ENCODE measurements around the gene SHROOM2.
A peak's percentile ranks its signal among the peaks of the same experiment; 100 is the strongest.

The SHROOM2 gene

DNA sequence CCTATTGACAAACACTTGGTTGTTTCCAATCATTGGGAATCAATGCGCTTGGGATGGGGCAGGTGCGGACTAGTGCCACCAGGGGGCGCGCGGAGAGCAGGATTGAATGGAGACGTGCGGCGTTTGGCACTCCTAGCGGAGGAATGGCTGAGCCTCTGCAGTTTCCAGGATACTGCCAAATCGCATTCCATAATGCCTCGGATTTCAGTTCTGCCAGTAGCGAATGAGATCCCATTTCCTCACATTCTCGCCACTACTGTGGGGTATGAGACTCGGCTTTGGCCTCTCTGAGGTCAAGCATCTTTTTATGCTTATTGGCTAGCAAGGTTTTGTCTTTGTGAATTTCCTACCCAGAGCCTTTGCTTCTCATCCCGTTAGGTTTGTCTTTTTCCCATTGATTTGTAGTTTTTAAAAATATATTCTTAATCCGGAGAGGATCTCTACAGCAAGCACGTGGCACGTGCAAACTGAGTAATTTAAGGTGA lies 209.7 kb downstream of the SHROOM2 start:
- Histone ChIP-seq H3K4me2 (ENCODE audit: low read depth, low read length) (peak overlapping the region; percentile 59; the same call in 1 of the 2 replicates), H3K9ac (ENCODE audit: low read length) (peak overlapping the region; percentile 45; the same call in 1 of the 2 replicates), H4K20me1 (ENCODE audit: insufficient read depth, low read length) (no peaks in the 10 kb centered on the region), H3K27me3 (replicated peaks; ENCODE audit: insufficient read depth, low read length) (no peaks in the 10 kb centered on the region), H3K9me2 (replicated peaks; ENCODE audit: insufficient read depth, low read length) (no peaks in the 10 kb centered on the region), H2AFZ (ENCODE audit: low read length) (peak overlapping the region; percentile 48; the same call in 1 of the 2 replicates), H3K9me3 (replicated peaks; ENCODE audit: insufficient read depth, low read length) (no peaks in the 10 kb centered on the region), H3F3A (ENCODE audit: insufficient read depth, low read length) (no peaks in the 10 kb centered on the region; the same call in 1 of the 2 replicates), H3K4me3 (ENCODE audit: low read length) (no peak overlapping the region), H3K36me3 (replicated peaks; ENCODE audit: insufficient read depth, low read length) (no peaks in the 10 kb centered on the region), H3K27ac (ENCODE audit: low read length) (0 out of 2 replicates have a peak overlapping the region, but pooled peaks have one; percentile 91), H3K4me1 (ENCODE audit: low read length) (peaks cover 22% of the 10 kb centered on the region), H3K79me2 (ENCODE audit: low read length) (no peaks in the 10 kb centered on the region)
- peak; percentile 43 for DNase-seq
- no peak for TF ChIP-seq EZH2phosphoT487 (IDR thresholded peaks at IDR 0.05; ENCODE audit: low read length)
- TF ChIP-seq, protein P1, sequence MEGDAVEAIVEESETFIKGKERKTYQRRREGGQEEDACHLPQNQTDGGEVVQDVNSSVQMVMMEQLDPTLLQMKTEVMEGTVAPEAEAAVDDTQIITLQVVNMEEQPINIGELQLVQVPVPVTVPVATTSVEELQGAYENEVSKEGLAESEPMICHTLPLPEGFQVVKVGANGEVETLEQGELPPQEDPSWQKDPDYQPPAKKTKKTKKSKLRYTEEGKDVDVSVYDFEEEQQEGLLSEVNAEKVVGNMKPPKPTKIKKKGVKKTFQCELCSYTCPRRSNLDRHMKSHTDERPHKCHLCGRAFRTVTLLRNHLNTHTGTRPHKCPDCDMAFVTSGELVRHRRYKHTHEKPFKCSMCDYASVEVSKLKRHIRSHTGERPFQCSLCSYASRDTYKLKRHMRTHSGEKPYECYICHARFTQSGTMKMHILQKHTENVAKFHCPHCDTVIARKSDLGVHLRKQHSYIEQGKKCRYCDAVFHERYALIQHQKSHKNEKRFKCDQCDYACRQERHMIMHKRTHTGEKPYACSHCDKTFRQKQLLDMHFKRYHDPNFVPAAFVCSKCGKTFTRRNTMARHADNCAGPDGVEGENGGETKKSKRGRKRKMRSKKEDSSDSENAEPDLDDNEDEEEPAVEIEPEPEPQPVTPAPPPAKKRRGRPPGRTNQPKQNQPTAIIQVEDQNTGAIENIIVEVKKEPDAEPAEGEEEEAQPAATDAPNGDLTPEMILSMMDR (IDR thresholded peaks at IDR 0.05; ENCODE audit: low read length) = peak; percentile 81
- TF ChIP-seq EZH2 (optimal IDR thresholded peaks at IDR 0.05; ENCODE audit: low read depth, low read length) = no peak

DNA sequence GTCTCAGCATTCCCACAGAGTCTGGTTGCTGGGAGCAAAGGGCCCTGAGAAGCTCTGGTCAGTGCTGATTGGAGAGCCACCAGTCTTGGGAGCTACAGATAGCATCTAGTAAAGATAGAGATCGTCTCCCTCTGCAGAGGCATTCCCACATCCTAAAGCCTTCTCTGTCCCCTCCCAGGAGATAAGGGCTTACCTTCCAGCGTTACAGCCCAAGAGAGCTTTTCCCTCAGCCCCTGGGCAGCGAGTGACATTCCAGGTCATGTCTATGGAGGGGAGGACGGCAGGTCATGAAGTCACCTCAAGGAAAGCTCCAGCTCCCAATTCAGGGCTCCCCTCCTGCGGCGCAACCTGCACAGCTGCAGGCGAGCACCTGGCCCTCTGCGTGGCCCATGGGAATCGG lies 210.8 kb downstream of the SHROOM2 start:
- Histone ChIP-seq H3K27ac (ENCODE audit: low read length) (peak overlapping the region; percentile 91), H3K79me2 (ENCODE audit: low read length) (no peaks in the 10 kb centered on the region), H3K27me3 (replicated peaks; ENCODE audit: insufficient read depth, low read length) (no peaks in the 10 kb centered on the region), H2AFZ (ENCODE audit: low read length) (peak overlapping the region; percentile 43; the same call in 1 of the 2 replicates), H3K4me1 (ENCODE audit: low read length) (peaks cover 22% of the 10 kb centered on the region), H3K9me3 (replicated peaks; ENCODE audit: insufficient read depth, low read length) (no peaks in the 10 kb centered on the region), H3F3A (ENCODE audit: insufficient read depth, low read length) (no peaks in the 10 kb centered on the region; the same call in 1 of the 2 replicates), H3K9me2 (replicated peaks; ENCODE audit: insufficient read depth, low read length) (no peaks in the 10 kb centered on the region), H3K9ac (ENCODE audit: low read length) (peak overlapping the region; percentile 84), H4K20me1 (ENCODE audit: insufficient read depth, low read length) (no peaks in the 10 kb centered on the region), H3K36me3 (replicated peaks; ENCODE audit: insufficient read depth, low read length) (no peaks in the 10 kb centered on the region), H3K4me3 (ENCODE audit: low read length) (peak overlapping the region; percentile 51), H3K4me2 (ENCODE audit: low read depth, low read length) (peak overlapping the region; percentile 70)
- DNase-seq = no peak
- TF ChIP-seq EZH2phosphoT487 (IDR thresholded peaks at IDR 0.05; ENCODE audit: low read length) = no peak
- no peak for TF ChIP-seq EZH2 (optimal IDR thresholded peaks at IDR 0.05; ENCODE audit: low read depth, low read length)
- TF ChIP-seq, protein P1 (IDR thresholded peaks at IDR 0.05; ENCODE audit: low read length) = no peak

GRCh38 chrX:9997524-9997923 lies 211.3 kb downstream of the SHROOM2 start:
- Histone ChIP-seq H3K9me3 (replicated peaks; ENCODE audit: insufficient read depth, low read length) (no peaks in the 10 kb centered on the region), H3K27ac (ENCODE audit: low read length) (peak overlapping the region; percentile 91), H2AFZ (ENCODE audit: low read length) (peak overlapping the region; percentile 43; the same call in 1 of the 2 replicates), H3K4me2 (ENCODE audit: low read depth, low read length) (peak overlapping the region; percentile 70), H3K36me3 (replicated peaks; ENCODE audit: insufficient read depth, low read length) (no peaks in the 10 kb centered on the region), H3K9me2 (replicated peaks; ENCODE audit: insufficient read depth, low read length) (no peaks in the 10 kb centered on the region), H3K4me3 (ENCODE audit: low read length) (peak overlapping the region; percentile 51), H3K4me1 (ENCODE audit: low read length) (peaks cover 22% of the 10 kb centered on the region), H3K9ac (ENCODE audit: low read length) (peak overlapping the region; percentile 84), H3F3A (ENCODE audit: insufficient read depth, low read length) (no peaks in the 10 kb centered on the region; the same call in 1 of the 2 replicates), H4K20me1 (ENCODE audit: insufficient read depth, low read length) (no peaks in the 10 kb centered on the region), H3K27me3 (replicated peaks; ENCODE audit: insufficient read depth, low read length) (no peaks in the 10 kb centered on the region), H3K79me2 (ENCODE audit: low read length) (no peaks in the 10 kb centered on the region)
- peak; percentile 83 for DNase-seq
- TF ChIP-seq, protein P1 (IDR thresholded peaks at IDR 0.05; ENCODE audit: low read length) = no peak
- no peak for TF ChIP-seq EZH2phosphoT487 (IDR thresholded peaks at IDR 0.05; ENCODE audit: low read length)
- TF ChIP-seq EZH2 (optimal IDR thresholded peaks at IDR 0.05; ENCODE audit: low read depth, low read length) = no peak
